Stimulated activated naive CD8-positive, alpha-beta T cell treated with anti-CD3 and anti-CD28 coated beads, Interleukin-15, Interleukin-2, amounts not matched to agents 100 ng/mL and 50 ng/mL, for 24 hours (primary cell): Measurements from ENCODE around the gene JAG2.

Experiments used
- H3K27ac Mint-ChIP-seq: one replicate; pipeline ENCODE4 v1.8.0; 2021; ENCODE audit warnings: mild to moderate bottlenecking, mixed read lengths
- H3K27me3 Mint-ChIP-seq: one replicate; pipeline ENCODE4 v1.8.0; 2021; ENCODE audit warnings: mixed read lengths
- H3K36me3 Mint-ChIP-seq: one replicate; pipeline ENCODE4 v1.8.0; 2021; ENCODE audit warnings: low read depth, mixed read lengths
- H3K4me1 Mint-ChIP-seq: one replicate; pipeline ENCODE4 v1.8.0; 2021; ENCODE audit warnings: low read depth, mixed read lengths
- H3K4me3 Mint-ChIP-seq: one replicate; pipeline ENCODE4 v1.8.0; 2021; ENCODE audit warnings: mild to moderate bottlenecking, mixed read lengths
- H3K9me3 Mint-ChIP-seq: one replicate; pipeline ENCODE4 v1.8.0; 2021; ENCODE audit warnings: mixed read lengths

The JAG2 gene

DNA sequence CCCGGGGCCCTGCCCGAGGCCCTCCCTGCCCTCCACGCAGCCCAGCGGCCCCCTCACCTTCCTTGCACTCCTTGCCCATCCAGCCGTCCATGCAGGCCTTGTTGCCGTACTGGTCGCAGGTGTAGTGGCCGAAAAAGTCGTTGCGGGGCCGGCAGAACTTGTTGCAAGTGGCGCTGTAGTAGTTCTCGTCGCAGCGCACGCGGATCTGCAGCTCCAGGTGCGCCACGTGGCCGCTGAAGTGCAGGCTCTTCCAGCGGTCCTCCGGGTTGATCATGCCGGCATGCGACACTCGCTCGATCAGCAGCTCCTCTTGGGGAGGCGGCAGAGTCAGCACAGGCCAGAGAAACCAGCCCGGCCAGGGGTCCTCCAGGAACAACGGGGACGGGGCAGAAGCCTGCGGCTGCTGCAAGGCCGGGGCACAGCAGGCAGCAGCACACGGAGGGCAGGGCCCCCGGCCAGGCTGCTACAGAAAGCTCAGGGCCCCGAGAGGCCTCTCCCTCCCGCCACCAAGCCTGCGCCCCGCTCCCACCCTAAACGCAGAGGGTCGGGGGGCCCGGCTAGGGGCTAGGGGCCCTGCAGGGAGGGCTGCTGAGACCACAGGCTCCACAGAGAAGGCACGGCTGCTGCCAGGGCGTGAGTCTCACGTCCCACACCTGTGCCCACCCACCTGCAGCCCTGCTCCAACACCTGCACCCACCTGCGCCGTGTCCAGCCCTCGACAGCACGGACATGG lies 12.7 kb downstream of the JAG2 start:
- Mint-ChIP-seq H3K9me3 (no peaks in the 10 kb centered on the region), H3K4me1 (no peaks in the 10 kb centered on the region), H3K27me3 (no peaks in the 10 kb centered on the region), H3K36me3 (no peaks in the 10 kb centered on the region), H3K4me3 (no peak overlapping the region), H3K27ac (no peak overlapping the region)

DNA sequence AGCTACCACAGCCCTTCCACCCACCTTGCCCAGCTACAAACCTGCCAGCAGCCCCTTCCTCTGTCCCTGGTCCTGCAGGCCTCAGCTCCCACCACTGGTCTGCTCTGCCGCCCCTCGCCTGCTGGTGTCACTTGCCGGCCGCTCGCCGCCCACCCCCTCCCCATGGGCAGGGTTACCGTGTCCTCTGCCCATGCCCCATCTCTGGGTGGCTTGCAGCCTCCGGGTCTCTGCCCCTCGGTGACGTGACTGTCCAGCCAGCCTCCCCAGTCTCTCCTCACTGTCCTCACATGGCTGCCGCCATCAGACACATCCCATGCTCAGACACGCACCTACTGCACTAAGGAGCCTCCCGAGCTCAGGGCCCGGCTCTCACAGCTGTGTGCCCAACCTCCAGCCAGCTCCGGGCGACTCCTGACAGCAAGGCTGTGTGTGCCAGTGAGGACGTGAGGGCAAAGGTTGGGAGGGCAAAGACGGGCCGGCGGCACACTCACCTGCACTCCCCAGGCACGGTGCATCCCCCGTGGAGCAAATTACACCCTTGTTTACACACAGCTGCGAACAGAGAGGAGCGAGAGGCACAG lies 13.4 kb downstream of the JAG2 start:
- Mint-ChIP-seq H3K27ac (no peak overlapping the region), H3K4me1 (no peaks in the 10 kb centered on the region), H3K4me3 (no peak overlapping the region), H3K27me3 (no peaks in the 10 kb centered on the region), H3K9me3 (no peaks in the 10 kb centered on the region), H3K36me3 (no peaks in the 10 kb centered on the region)

DNA sequence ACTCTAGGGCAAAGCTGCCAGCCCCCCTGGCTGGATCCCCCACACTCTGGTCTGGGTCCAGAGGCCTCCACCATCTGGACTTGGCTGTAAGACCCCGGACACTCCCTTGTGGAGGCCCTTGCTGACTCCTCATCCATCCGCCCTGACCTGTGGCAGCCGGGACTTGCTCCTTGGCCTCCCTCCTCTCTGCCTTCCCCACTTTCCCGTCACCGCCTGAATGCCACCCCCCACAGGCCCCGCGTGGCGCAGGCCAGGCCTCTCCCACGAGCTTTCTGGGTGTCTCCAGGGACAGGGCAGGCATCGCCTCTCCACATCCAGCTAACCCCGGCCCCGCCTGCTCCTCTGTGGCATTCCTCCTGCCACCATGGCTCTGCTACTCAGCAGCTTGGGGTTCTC lies 14.1 kb downstream of the JAG2 start:
- no peaks in the 10 kb centered on the region for H3K9me3 Mint-ChIP-seq
- H3K27me3 Mint-ChIP-seq: no peaks in the 10 kb centered on the region
- no peak overlapping the region for H3K27ac Mint-ChIP-seq
- H3K4me3 Mint-ChIP-seq: no peak overlapping the region
- H3K36me3 Mint-ChIP-seq: no peaks in the 10 kb centered on the region
- no peaks in the 10 kb centered on the region for H3K4me1 Mint-ChIP-seq

DNA sequence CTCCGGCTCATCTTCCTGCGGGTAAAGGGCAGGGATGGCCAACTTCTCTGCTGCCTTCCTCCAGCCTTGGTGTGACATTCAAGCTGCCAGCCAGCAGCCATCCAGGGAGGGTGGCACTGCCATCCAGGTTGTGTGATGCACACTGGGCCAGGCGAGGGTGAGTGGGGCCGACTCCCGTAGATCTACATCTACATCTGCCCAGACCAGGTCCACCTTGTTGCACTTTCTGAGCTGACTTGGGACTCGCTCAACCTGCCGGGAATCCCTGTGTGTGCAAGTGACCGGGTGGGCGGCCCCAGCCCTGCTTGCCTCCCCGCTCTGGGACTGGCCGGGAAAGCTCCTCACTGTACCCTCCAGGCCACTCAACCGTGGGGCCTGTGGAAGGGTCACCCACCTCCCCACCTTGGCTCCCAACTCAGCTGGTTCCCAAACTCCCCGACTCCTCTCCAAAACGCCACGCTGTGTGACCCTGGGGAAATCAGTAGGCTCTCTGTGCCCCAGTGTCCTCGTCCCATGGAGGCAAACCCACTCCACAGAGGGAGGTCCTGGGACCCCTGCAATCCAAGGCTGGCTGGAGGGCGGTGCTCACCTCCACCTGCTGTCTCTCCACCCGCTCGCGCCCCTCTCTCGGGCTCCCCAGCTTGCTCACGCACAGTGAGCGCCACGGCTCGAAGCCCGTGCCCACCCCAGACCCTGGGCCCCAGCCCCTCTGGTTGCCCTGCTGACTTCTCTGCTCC lies 14.7 kb downstream of the JAG2 start:
- H3K4me3 Mint-ChIP-seq: no peak overlapping the region
- H3K4me1 Mint-ChIP-seq: no peaks in the 10 kb centered on the region
- H3K36me3 Mint-ChIP-seq: no peaks in the 10 kb centered on the region
- no peak overlapping the region for H3K27ac Mint-ChIP-seq
- no peaks in the 10 kb centered on the region for H3K9me3 Mint-ChIP-seq
- no peaks in the 10 kb centered on the region for H3K27me3 Mint-ChIP-seq

DNA sequence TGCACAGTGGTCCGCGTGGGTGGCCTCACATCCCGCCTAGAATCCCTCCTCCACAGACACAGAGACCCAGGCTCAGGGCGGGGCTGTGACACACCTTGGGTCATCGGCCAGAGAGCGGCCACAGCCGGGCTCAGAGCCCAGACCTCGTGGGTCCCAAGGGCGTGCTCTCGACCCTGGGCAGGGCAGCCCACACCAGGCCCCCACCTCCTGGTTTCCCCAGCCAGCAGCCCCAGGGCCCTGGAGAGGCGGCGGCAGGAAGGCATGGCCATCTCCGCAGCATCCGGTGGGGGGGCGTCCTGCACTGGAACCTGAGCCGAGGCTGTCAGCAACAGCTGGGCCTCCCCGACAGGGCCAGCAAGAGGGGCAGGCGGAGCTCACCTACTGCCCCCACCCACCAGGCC lies 15.2 kb downstream of the JAG2 start:
- Mint-ChIP-seq H3K27me3 (no peaks in the 10 kb centered on the region), H3K27ac (no peak overlapping the region), H3K9me3 (no peaks in the 10 kb centered on the region), H3K4me3 (no peak overlapping the region), H3K4me1 (no peaks in the 10 kb centered on the region), H3K36me3 (no peaks in the 10 kb centered on the region)

DNA sequence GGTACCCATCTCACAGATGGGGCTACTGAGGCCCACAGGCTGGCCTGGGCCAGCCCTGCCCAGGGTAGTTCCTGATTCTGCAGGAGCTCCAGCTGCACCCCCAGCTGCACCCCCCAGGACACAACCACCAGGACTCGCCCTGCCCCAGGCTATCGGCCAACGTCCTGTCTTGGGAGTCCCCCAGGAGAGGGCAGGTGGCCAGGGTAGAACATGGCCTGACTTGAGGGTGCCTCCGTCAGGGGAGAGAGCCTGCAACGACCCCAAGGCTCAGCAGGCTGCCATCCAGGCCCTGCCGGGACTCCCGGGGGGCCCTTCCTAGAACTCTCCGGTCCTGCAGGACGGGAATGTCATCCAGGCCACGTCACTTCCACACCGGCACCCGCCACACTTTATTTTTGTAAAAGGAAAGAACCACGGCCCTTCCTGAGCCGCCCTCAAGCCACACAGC lies 15.8 kb downstream of the JAG2 start:
- Mint-ChIP-seq H3K4me1 (no peaks in the 10 kb centered on the region), H3K27ac (no peak overlapping the region)

DNA sequence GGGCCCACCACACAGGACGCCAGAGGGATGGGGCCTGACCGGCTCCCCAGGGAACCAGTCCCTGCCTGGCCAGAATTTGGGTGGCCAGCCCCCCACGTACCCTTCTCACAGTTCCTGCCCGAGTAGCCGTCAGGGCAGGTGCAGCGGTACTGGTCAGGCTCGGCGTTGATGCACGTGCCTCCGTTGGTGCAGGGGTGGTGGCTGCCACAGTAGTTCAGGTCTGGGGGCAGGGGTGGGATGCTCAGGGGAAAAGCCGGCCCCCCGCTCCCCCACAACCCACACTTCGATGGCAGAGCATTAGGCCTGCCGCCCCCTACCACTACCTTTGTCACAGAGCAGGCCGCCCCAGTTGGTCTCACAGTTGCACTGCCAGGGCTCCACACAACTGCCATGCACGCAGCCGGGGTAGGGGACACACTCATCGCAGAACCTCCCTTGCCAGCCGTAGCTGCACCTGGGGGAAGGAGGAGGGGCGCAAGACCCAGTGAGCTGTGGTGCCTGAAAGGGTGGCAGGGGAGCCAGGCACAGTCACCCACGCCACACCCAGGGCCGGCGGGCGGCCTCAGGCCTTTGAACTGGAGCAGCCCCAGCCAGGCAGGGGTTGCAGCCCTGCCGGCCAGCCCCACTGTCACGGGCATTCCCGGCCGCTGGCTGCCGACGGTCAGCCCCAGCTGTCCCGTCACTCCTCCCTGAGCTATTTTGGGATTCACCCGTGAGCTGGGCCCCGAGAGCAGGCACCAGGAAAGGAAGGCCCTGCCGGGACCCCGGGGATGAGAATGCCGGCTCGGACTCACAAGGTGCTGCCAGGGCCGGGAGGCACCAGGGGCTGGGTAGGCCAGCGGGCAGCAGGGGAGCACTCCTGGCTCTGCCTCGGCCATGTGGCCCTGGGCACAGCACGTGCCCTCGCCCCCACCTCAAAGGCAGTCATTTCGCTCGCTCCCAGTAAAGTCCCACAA lies 16.5 kb downstream of the JAG2 start:
- no peaks in the 10 kb centered on the region for H3K36me3 Mint-ChIP-seq
- H3K27ac Mint-ChIP-seq: no peak overlapping the region
- H3K4me3 Mint-ChIP-seq: no peak overlapping the region
- no peaks in the 10 kb centered on the region for H3K9me3 Mint-ChIP-seq
- no peaks in the 10 kb centered on the region for H3K4me1 Mint-ChIP-seq
- H3K27me3 Mint-ChIP-seq: no peaks in the 10 kb centered on the region

More for the DNA sequence above, 15.8 kb downstream of the JAG2 start:
- Mint-ChIP-seq H3K9me3 (no peaks in the 10 kb centered on the region), H3K36me3 (no peaks in the 10 kb centered on the region), H3K4me3 (no peak overlapping the region), H3K27me3 (no peaks in the 10 kb centered on the region)

DNA sequence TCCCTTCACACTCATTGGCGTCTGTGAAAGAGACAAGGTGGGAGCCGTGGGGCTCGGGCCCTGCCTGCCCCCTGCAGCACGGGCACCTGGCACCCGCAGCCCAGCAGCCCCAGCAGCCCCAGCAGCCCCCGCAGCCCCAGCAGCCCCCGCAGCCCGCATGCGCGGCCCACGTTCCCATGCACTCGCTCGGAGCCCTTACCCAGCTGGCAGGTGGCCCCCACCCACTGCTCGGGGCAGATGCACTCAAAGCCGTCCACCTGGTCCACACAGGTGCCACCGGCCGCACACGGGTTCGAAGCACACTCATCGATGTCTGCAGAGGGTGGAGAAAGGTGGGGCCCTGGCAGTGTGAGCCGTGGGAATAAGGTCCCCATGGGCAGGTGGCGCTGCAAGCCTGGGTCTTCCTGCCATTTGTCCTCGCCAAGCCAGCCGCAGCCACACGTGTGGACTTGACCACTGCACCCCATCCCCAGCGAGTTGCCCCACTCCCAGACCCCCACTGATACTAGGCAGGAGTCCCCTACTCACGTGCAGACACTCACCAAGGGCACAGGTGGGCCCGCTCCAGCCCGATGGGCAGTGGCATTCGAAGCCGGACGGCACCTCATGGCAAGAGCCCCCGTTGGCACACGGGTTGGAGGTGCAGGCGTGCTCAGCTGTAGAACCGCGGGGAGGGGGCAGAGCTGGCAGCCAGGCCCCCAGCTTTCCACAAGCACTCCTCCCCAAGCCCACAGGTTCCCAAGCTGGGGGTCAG lies 17.3 kb downstream of the JAG2 start:
- no peak overlapping the region for H3K27ac Mint-ChIP-seq
- no peaks in the 10 kb centered on the region for H3K4me1 Mint-ChIP-seq
- H3K36me3 Mint-ChIP-seq: no peaks in the 10 kb centered on the region
- no peaks in the 10 kb centered on the region for H3K27me3 Mint-ChIP-seq
- no peaks in the 10 kb centered on the region for H3K9me3 Mint-ChIP-seq
- H3K4me3 Mint-ChIP-seq: no peak overlapping the region

DNA sequence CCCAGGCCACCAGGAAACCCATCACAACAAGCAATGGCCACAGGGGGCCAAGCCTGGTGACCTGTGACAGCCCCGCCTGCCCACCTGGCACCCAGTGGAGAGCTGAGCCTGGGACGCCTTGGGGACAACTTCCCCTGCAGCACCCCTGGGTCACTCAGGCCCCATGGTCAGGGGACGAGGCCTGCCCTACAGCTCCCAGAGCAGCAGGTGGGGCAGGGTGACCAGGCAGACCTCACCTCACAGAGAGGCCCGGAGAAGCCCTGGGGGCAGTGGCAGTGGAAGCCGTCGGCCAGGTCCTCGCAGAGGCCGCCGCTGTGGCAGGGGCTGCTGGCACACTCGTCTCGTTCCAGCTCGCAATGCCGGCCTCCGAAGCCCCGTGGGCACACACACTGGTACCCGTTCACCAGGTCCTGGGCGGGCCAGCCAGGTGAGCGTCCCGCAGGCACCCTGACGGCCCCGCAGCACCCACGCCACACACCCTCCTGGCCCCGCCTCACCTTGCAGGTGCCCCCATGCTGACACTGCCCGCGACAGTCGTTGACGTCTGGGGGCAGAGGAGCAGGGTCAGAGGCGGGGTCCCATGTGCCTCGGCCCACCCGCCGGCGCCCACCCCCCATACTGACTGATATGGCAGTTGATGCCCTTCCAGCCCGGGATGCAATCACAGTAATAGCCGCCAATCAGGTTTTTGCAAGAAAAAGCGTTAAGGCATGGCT lies 18.1 kb downstream of the JAG2 start:
- H3K27me3 Mint-ChIP-seq: no peaks in the 10 kb centered on the region
- no peak overlapping the region for H3K27ac Mint-ChIP-seq
- no peaks in the 10 kb centered on the region for H3K36me3 Mint-ChIP-seq
- no peaks in the 10 kb centered on the region for H3K4me1 Mint-ChIP-seq
- H3K9me3 Mint-ChIP-seq: no peaks in the 10 kb centered on the region
- H3K4me3 Mint-ChIP-seq: no peak overlapping the region

DNA sequence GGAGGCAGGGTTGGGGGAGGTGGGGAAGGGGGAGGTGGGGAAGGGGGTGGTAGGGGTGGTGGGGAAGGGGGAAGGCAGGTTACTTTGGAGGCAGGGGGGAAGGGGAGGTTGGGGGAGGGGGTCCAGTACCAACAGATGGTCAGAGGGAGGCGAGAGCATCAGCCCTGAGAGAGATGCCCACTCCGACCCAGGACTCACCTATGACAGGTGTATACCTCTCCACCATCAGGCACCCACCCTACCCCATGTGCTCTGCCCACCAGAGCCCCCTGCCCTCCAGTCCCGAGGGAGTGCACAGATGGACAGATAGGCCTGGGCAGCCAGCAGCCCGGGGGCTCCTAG lies 18.6 kb downstream of the JAG2 start:
- no peaks in the 10 kb centered on the region for H3K4me1 Mint-ChIP-seq

DNA sequence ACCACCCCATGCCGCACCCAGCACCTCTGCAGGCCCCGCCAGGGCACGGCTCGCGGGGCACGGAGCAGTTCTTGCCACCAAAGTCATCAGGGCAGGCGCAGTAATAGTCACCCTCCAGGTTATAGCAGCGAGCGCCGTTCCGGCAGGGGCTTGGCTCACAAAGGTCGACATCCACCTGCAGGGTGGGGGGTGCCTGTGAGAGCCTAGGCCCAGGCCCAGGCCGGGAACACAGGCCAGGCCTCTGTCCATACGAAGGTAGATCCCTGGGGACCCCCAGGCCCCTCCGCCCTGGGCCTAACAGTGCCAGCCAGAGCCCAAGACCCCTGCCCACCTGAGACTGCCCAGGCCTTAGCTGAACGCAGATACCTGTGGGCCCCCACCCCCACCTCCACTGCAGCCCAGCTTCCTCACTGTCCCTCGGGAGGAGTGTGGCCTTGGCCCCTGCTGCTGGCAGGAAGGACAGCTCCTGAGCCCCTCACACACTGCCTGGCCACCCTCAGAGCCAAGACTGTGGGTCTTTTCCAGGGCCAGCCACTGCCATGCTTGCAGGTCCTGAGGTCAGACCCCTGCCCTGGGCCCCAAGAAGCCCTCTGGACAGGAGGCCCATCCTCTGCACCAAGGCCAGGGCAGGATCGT lies 19.3 kb downstream of the JAG2 start:
- Mint-ChIP-seq H3K4me1 (no peaks in the 10 kb centered on the region), H3K4me3 (no peak overlapping the region), H3K36me3 (no peaks in the 10 kb centered on the region), H3K27ac (no peak overlapping the region), H3K27me3 (no peaks in the 10 kb centered on the region), H3K9me3 (no peaks in the 10 kb centered on the region)

More for the DNA sequence above, 18.6 kb downstream of the JAG2 start:
- Mint-ChIP-seq H3K9me3 (no peaks in the 10 kb centered on the region), H3K4me3 (no peak overlapping the region), H3K36me3 (no peaks in the 10 kb centered on the region), H3K27me3 (no peaks in the 10 kb centered on the region), H3K27ac (no peak overlapping the region)

DNA sequence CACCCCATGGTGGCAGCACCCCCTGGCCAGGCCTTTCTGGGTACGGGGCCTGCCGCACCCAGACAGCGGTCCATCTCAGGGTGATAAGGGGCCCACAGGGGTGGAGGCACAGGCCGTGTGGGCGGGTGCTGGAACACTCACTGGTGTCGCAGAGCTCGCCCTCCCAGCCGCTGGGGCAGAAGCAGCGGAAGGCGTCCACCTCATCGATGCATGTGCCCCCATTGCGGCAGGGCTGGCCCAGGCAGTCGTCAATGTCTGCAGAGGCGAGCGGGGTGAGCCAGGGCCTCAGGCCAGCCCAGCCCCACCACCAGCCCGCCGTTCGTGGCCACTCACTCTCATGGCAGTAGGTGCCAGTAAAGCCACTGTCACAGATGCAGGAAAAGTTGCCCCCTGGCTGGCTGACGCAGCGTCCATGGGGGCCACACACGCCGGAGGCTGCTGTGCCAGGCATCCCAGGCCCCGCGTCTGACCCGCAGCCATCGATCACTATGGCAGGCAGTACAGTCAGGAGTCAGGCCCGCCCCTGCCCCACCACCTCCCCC lies 19.9 kb downstream of the JAG2 start:
- H3K4me3 Mint-ChIP-seq: no peak overlapping the region
- H3K36me3 Mint-ChIP-seq: no peaks in the 10 kb centered on the region
- H3K9me3 Mint-ChIP-seq: no peaks in the 10 kb centered on the region
- H3K27ac Mint-ChIP-seq: no peak overlapping the region
- no peaks in the 10 kb centered on the region for H3K27me3 Mint-ChIP-seq
- no peaks in the 10 kb centered on the region for H3K4me1 Mint-ChIP-seq
